CD4-positive, alpha-beta T cell (primary cell): ENCODE measurements around the gene GDPD1. TPM values are rescaled to one million over a fixed set of nuclear protein-coding genes. Genes with fewer than 3 reads are reported as not detected.
"Not testable (repeated sequence)": the region's sequence is repeated elsewhere in the genome, so short reads cannot be mapped to it uniquely, and the experiment has no call there.

Source experiments
- ATAC-seq: fragments of 200-7000 bp; cut with Tn5 transposase; one replicate; pipeline ENCODE4 v1.10.0; 2022; ENCODE audit warnings: mild to moderate bottlenecking; ENCODE audit not compliant: poor library complexity
- CTCF ChIA-PET: fragments of 350-600 bp; sonication (Branson Sonifier 250); formaldehyde crosslinking; loops from one replicate; lab custom pipeline; 2021; ENCODE audit warnings: antibody characterized with exemption, inconsistent platforms; lab: Charles Lee
- POLR2A ChIA-PET: fragments of 350-600 bp; sonication (Branson Sonifier 250); formaldehyde crosslinking; loops from one replicate; lab custom pipeline; 2021; ENCODE audit warnings: antibody characterized with exemption, inconsistent platforms; lab: Charles Lee
- DNase-seq, 14 experiments: peaks; one replicate each; pipeline ENCODE4 v3.0.0-alpha.2; 2013 to 2020; ENCODE audit warnings: mixed read lengths in 2 of 14
- H3K27ac ChIP-seq, 2 donors: one replicate each; pipeline versions ENCODE4 v1.5.1 to v1.7.0; 2013; ENCODE audit warnings: low read length in 2 of 2, low read depth in 1 of 2, mild to moderate bottlenecking in 1 of 2
- H3K27me3 ChIP-seq, 2 experiments: 1 replicate in 1 of 2; 2 replicates in 1 of 2; pipeline versions ENCODE4 v1.6.1 to v1.7.0; 2013; ENCODE audit warnings: low read length in 2 of 2, control low read depth in 1 of 2, mild to moderate bottlenecking in 1 of 2, moderate library complexity in 1 of 2; ENCODE audit not compliant: insufficient read depth in 2 of 2, control insufficient read depth in 1 of 2
- H3K36me3 ChIP-seq: one replicate; pipeline ENCODE4 v1.6.1; 2013; ENCODE audit warnings: low read length, control low read depth; ENCODE audit not compliant: insufficient read depth
- H3K4me1 ChIP-seq: one replicate; pipeline ENCODE4 v1.6.1; 2013; ENCODE audit warnings: low read length, control low read depth; ENCODE audit not compliant: insufficient read depth
- H3K4me3 ChIP-seq: one replicate; pipeline ENCODE4 v1.5.1; 2013; ENCODE audit warnings: mild to moderate bottlenecking, low read length, moderate library complexity
- H3K9me3 ChIP-seq, 2 experiments: 1 replicate in 1 of 2; 2 replicates in 1 of 2; pipeline versions ENCODE4 v1.6.1 to v1.7.0; 2013; ENCODE audit warnings: low read length in 2 of 2, mild to moderate bottlenecking in 2 of 2, control low read depth in 1 of 2, moderate library complexity in 1 of 2; ENCODE audit not compliant: control insufficient read depth in 1 of 2, insufficient read depth in 1 of 2
- H3K27ac Mint-ChIP-seq: one replicate; pipeline ENCODE4 v1.8.0; 2020; ENCODE audit warnings: mixed read lengths
- H3K27me3 Mint-ChIP-seq: one replicate; pipeline ENCODE4 v1.8.0; 2021; ENCODE audit warnings: mixed read lengths
- H3K36me3 Mint-ChIP-seq: one replicate; pipeline ENCODE4 v1.8.0; 2021; ENCODE audit warnings: low read depth, mixed read lengths
- H3K4me1 Mint-ChIP-seq: one replicate; pipeline ENCODE4 v1.8.0; 2021; ENCODE audit warnings: low read depth, mixed read lengths
- H3K4me3 Mint-ChIP-seq: one replicate; pipeline ENCODE4 v1.8.0; 2020; ENCODE audit warnings: mild to moderate bottlenecking, mixed read lengths
- H3K9me3 Mint-ChIP-seq: one replicate; pipeline ENCODE4 v1.8.0; 2020; ENCODE audit warnings: mixed read lengths
- CTCF ChIP-seq: fragments of 200-600 bp; IDR thresholded peaks from one replicate; pipeline ENCODE4 v1.8.0; 2022; ENCODE audit warnings: antibody characterized with exemption, mild to moderate bottlenecking
- intact Hi-C, 2 experiments: fragments of 100-400 bp; cut with DNase I in 1 of 2; cut with micrococcal nuclease in 1 of 2; formaldehyde crosslinking; loops; one replicate each; pipeline versions ENCODE4 v1.15.1 to v1.9.0; 2023 to 2025; cut with DNase I, micrococcal nuclease
- total RNA-seq, 174 experiments: library from RNA in 2 of 174; stranded (reverse) in 2 of 174; gene quantifications; one replicate each; pipeline ENCODE4 v1.2.3 and lab custom pipeline; 2021 to 2026

GDPD1 gene
- total RNA-seq, 2 experiments from 2014 or later, result 2.0 to 2.3 TPM

- ChIA-PET CTCF (no interaction called here), POLR2A (interaction anchor here (0.9 to 3.1 kb wide), 4 partner anchors 11 to 108 kb away, joined by 3 to 43 read pairs (median 3); partner anchors contain the start of genes PRR11 and SMG8)
- intact Hi-C loops, result loop anchor here (2.0 to 5.0 kb wide), 4 partner anchors 67 to 221 kb away; partner anchors contain the start of genes PRR11 (in 1 of the 2) and SKA2 (in 1 of the 2)
- peak overlapping the region; percentile 96 for H3K4me3 Mint-ChIP-seq
- peak overlapping the region; percentile 99 for H3K27ac Mint-ChIP-seq
- Histone ChIP-seq H3K27me3 (no peaks in the 10 kb centered on the region), H3K4me1 (peaks cover 10% of the 10 kb centered on the region), H3K9me3 (no peaks in the 10 kb centered on the region), H3K36me3 (no peaks in the 10 kb centered on the region), H3K4me3 (peak overlapping the region; percentile 67), H3K27ac (peak overlapping the region in 1 of 2 donors; percentile 87)
- peaks cover 8% of the 10 kb centered on the region for H3K36me3 Mint-ChIP-seq
- H3K9me3 Mint-ChIP-seq, result no peaks in the 10 kb centered on the region
- no peaks in the 10 kb centered on the region for H3K27me3 Mint-ChIP-seq
- DNase-seq, result peak in 1 of 14 experiments; percentile 36
- H3K4me1 Mint-ChIP-seq, result peaks cover 16% of the 10 kb centered on the region
- ATAC-seq, result no peak
- TF ChIP-seq CTCF, result no peak
Observed at GRCh38 chr17:59221159-59221847, 992 bp downstream of the GDPD1 start.

GRCh38 chr17:59223813-59224212 lies 3.5 kb downstream of the GDPD1 start:
- TF ChIP-seq CTCF, result no peak
- DNase-seq (no peak), ATAC-seq (no peak)
- Mint-ChIP-seq H3K27ac (no peak overlapping the region), H3K4me3 (no peak overlapping the region), H3K9me3 (no peaks in the 10 kb centered on the region), H3K27me3 (no peaks in the 10 kb centered on the region), H3K36me3 (peaks cover 8% of the 10 kb centered on the region), H3K4me1 (peaks cover 16% of the 10 kb centered on the region)
- no peaks in the 10 kb centered on the region for H3K9me3 ChIP-seq
- H3K4me3 ChIP-seq, result no peak overlapping the region
- CTCF ChIA-PET, result no interaction called here
- H3K36me3 ChIP-seq, result no peaks in the 10 kb centered on the region
- no peak overlapping the region for H3K27ac ChIP-seq
- H3K27me3 ChIP-seq, result no peaks in the 10 kb centered on the region
- POLR2A ChIA-PET, result interaction anchor here (1.2 kb wide), 1 partner anchor 14 kb away, joined by 3 read pairs; the partner anchor contains the start of gene SMG8
- peaks cover 10% of the 10 kb centered on the region for H3K4me1 ChIP-seq
- intact Hi-C loops, result loop anchor here in 1 of 2 experiments (5.0 kb wide), 2 partner anchors 88 to 218 kb away; no protein-coding TSS in a partner anchor

GRCh38 chr17:59228588-59228987 lies 8.3 kb downstream of the GDPD1 start:
- ATAC-seq, H3K27me3 ChIP-seq, H3K4me1 Mint-ChIP-seq, H3K4me3 Mint-ChIP-seq, H3K27ac Mint-ChIP-seq, H3K9me3 Mint-ChIP-seq, H3K36me3 Mint-ChIP-seq, H3K4me3 ChIP-seq, H3K27ac ChIP-seq, H3K36me3 ChIP-seq, DNase-seq, H3K9me3 ChIP-seq, intact Hi-C loops, H3K4me1 ChIP-seq, H3K27me3 Mint-ChIP-seq: not testable (repeated sequence)
- ChIA-PET POLR2A (interaction anchor here (0.6 to 1.0 kb wide), 6 partner anchors 9 to 722 kb away, joined by 3 to 5 read pairs (median 3); partner anchors contain the start of genes GDPD1 and SMG8), CTCF (interaction anchor here (1.0 kb wide), 1 partner anchor 9 kb away, joined by 3 read pairs; the partner anchor contains the start of gene GDPD1)
